GM19452 (cell line): ENCODE data around the gene NMUR2.

ENCODE experiments used
- ATAC-seq: cut with Tn5 transposase; IDR thresholded peaks from one replicate; pipeline ENCODE4 v1.9.1; 2021; ENCODE audit not compliant: unreplicated experiment

NMUR2 gene

GRCh38 chr5:152372875-152373274, 32.2 kb downstream of the NMUR2 start:
- no peak for ATAC-seq

GRCh38 chr5:152369298-152369697, 35.8 kb downstream of the NMUR2 start:
- ATAC-seq: no peak

GRCh38 chr5:152367554-152367953, 37.5 kb downstream of the NMUR2 start:
- ATAC-seq: no peak

- ATAC-seq: no peak
Observed at GRCh38 chr5:152366716-152367115, 38.4 kb downstream of the NMUR2 start.

- ATAC-seq: no peak
Observed at GRCh38 chr5:152364899-152365298, 40.2 kb downstream of the NMUR2 start.

GRCh38 chr5:152364172-152364571, 40.9 kb downstream of the NMUR2 start:
- no peak for ATAC-seq

GRCh38 chr5:152358861-152359568, 46.1 kb downstream of the NMUR2 start:
- ATAC-seq: no peak

- ATAC-seq: no peak
Observed at GRCh38 chr5:152356506-152356905, 48.6 kb downstream of the NMUR2 start.

GRCh38 chr5:152355061-152355460, 50.0 kb downstream of the NMUR2 start:
- no peak for ATAC-seq

GRCh38 chr5:152353001-152353400, 52.1 kb downstream of the NMUR2 start:
- no peak for ATAC-seq

- peak; percentile 88 for ATAC-seq
Observed at GRCh38 chr5:152349683-152350526, 55.2 kb downstream of the NMUR2 start.
